ENCODE measurements around the gene TMEM209.

GRCh38 chr7:130205084-130205947 lies at the start of gene TMEM209:
- TF ChIP-seq, protein P1, sequence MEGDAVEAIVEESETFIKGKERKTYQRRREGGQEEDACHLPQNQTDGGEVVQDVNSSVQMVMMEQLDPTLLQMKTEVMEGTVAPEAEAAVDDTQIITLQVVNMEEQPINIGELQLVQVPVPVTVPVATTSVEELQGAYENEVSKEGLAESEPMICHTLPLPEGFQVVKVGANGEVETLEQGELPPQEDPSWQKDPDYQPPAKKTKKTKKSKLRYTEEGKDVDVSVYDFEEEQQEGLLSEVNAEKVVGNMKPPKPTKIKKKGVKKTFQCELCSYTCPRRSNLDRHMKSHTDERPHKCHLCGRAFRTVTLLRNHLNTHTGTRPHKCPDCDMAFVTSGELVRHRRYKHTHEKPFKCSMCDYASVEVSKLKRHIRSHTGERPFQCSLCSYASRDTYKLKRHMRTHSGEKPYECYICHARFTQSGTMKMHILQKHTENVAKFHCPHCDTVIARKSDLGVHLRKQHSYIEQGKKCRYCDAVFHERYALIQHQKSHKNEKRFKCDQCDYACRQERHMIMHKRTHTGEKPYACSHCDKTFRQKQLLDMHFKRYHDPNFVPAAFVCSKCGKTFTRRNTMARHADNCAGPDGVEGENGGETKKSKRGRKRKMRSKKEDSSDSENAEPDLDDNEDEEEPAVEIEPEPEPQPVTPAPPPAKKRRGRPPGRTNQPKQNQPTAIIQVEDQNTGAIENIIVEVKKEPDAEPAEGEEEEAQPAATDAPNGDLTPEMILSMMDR (IDR thresholded peaks at IDR 0.05; ENCODE audit: insufficient read depth, low read depth, low read length): no peak
- TF ChIP-seq EZH2 (IDR thresholded peaks at IDR 0.05; ENCODE audit: insufficient read depth, low read length): no peak

All from astrocyte (in vitro differentiated cells and primary cell).